Myocyte (in vitro differentiated cells): ENCODE results near the gene UTY. TPM values are rescaled to one million over a fixed set of nuclear protein-coding genes. Genes with fewer than 3 reads are reported as not detected.
A peak's percentile ranks its signal among the peaks of the same experiment; 100 is the strongest.

Source experiments
- DNase-seq: peaks from one replicate; pipeline ENCODE4 v3.0.0-alpha.2; 2012; ENCODE audit warnings: low read depth
- total RNA-seq: library from RNA; depleted of rRNA; stranded (reverse); fragments of >200 nt; gene quantifications from 2 replicates; pipeline ENCODE4 v1.2.3, GENCODE V29; 2014

UTY gene
- total RNA-seq, 1 donor from 2014 or later, result 23.6 TPM

DNA sequence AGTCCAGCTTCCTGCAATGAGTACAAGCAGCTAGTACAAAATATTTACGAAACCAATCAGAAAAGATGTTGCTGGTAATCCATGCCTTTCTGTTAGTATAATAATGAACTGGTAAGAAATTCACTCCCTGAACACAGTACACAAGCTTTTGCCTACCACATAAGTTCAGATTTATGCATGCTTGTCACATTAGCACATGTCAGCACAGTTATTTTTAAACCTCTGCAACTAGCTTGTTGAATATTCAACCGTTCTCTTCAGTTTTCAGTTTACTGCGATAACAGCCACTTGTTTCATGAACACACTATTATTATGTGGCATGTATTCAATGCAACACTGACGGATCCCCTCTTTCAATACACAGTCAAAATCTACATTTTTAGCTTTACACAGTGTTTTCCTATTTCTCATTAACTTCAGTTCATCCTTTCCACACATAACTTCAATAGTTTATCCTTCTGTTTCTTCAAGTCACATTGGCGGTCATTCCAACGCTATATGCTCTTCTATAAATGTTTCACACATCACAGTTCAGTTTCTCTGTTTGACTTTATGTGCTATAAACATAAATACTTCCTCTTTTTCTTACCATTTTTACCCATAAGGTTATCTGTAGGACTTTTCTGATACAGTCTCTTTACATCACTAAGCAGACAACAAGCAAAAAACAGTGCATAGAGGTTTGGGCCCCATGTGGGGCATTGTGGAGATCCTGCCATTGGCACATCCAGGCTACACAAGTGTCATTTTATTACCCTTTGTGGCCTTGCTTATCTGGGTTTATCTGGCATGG lies 62.8 kb downstream of the UTY start:
- no peak for DNase-seq

- no peak for DNase-seq
These were observed 64.3 kb downstream of the UTY start for GRCh38 chrY:13415556-13415955.

GRCh38 chrY:13398876-13399275 lies 81.0 kb downstream of the UTY start:
- peak; percentile 37 for DNase-seq

- no peak for DNase-seq
These were observed 98.6 kb downstream of the UTY start for GRCh38 chrY:13381110-13381683.

- no peak for DNase-seq
These were observed 108.7 kb downstream of the UTY start for GRCh38 chrY:13370868-13371800.

- no peak for DNase-seq
These were observed 109.6 kb downstream of the UTY start for GRCh38 chrY:13370245-13370644.

DNA sequence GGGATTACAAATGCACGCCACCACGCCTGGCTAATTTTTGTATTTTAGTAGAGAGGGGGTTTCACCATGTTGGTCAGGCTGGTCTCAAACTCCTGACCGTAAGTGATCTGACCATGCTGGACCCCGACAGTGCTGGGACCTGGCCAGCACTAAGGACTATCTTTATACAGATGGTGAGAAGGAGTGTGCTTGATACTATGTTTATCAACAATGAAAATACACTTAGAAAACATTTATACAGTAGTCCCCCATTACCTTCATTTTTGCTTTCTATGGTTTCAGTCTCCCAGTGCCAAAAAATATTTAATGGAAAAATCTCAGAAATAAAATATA lies 111.4 kb downstream of the UTY start:
- no peak for DNase-seq

DNA sequence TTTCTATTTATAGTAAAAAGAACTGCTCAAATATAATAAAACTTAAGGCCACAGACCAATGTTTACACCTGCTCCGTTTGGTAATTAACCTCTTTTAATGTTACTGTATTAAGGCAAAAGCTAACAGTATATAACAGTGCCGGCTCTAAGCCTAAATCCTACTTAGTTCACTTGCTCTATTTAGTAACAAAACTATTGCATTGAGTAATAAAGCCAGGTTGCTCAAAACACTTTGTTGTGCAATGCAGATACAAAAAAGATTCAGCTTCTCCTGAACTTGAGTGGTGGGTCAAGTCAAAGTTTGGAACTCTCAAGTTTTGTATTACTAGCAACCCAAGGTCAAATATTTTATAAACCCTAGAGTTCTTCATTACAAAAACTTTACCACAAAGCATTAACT lies 116.2 kb downstream of the UTY start:
- DNase-seq, result no peak

DNA sequence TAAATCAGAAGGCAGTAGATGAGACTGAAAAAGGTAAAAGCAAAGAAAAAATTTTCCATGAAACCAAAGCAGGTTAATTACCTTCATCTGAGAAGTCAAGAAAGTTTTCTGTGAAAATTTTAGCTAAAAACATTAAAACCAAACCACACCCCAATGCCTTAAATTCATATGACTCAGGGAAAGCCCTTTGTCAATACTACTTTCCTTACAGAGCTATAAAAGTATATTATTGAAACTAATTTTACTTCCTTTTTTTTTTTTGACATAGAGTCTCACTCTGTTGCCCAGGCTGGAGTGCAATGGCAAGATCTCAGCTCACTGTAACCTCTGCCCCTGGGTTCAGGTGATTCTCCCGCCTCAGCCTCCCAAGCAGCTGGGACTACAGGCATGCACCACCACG lies 117.2 kb downstream of the UTY start:
- DNase-seq, result no peak

- DNase-seq, result no peak
These were observed 117.9 kb downstream of the UTY start for GRCh38 chrY:13361656-13362636.

- no peak for DNase-seq
These were observed 128.4 kb downstream of the UTY start for GRCh38 chrY:13351443-13351842.

GRCh38 chrY:13347106-13347505 lies 132.7 kb downstream of the UTY start:
- no peak for DNase-seq

DNA sequence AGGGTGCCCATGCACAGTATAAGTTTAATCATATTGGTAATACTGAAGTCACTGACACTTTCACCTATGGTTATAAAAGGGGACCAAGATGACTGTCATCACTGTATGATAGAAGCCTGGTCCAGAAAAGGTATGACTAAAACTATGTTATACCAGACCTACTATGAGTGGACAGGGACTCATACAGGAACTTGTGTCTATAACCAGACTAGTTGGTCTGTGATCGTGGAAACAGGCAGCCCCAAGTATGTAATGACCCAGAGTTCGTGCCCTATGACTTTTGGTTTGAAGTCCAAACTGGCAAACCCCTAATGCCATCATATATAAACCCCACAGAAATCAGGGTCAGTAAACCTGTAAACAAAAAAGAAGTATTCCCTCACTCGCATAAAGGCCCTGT lies 134.3 kb downstream of the UTY start:
- no peak for DNase-seq

GRCh38 chrY:13343307-13343946 lies 136.4 kb downstream of the UTY start:
- peak; percentile 22 for DNase-seq

DNA sequence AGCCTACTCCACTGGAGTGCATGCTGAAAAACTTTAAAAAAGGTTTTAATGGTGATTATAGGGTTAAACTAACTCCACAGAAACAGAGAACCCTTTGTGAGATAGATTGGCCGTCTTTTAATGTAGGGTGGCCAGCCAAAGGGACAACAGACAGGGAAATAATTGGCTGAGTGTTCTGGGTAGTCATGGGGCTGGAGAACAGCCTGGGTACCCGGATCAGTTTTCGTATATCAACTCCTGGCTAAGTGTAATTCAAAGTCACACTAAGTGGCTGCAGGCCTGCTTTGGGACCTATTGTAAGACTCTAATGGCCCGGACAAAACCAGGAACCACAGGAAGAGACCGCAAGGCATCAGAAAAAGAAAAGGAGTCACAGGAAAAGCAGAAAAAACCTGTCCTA lies 139.9 kb downstream of the UTY start:
- DNase-seq, result no peak

- no peak for DNase-seq
These were observed 140.5 kb downstream of the UTY start for GRCh38 chrY:13339381-13339780.

- no peak for DNase-seq
These were observed 141.1 kb downstream of the UTY start for GRCh38 chrY:13338711-13339110.

GRCh38 chrY:13337934-13338333 lies 141.9 kb downstream of the UTY start:
- DNase-seq, result no peak

- no peak for DNase-seq
These were observed 146.0 kb downstream of the UTY start for GRCh38 chrY:13333791-13334190.

DNA sequence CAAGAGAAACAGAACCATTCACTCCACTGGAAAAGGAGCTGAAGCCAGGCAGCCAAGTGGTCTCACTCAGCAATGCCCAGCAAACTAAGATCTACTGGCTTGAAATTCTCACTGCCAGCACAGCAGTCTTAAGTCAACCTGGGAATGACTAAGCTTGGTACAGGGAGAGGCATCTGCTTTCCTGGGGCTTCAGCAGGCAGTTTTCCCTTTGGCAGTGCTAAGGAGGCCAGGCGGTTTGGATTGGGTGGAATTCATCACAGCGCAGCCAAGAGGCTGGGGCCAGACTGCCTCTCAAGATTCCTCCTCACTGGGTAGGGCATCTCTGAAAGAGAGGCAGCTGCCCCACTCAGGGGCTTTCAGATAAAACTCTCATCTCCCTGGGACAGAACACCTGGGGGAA lies 149.2 kb downstream of the UTY start:
- DNase-seq, result no peak
